GM12872 (cell line): ENCODE measurements around the gene CAMK2N1.

ENCODE experiments used
- CTCF ChIP-seq: IDR thresholded peaks from 3 replicates; pipeline ENCODE4 v1.5.1; 2011; ENCODE audit warnings: low read depth, mild to moderate bottlenecking, low read length, moderate library complexity; ENCODE audit not compliant: insufficient read depth

CAMK2N1 gene

GRCh38 chr1:20486457-20487235 lies 636 bp upstream of the CAMK2N1 start:
- TF ChIP-seq CTCF = no peak

GRCh38 chr1:20484519-20485462 lies 1.2 kb downstream of the CAMK2N1 start:
- TF ChIP-seq CTCF = no peak

GRCh38 chr1:20483833-20484518 lies 2.0 kb downstream of the CAMK2N1 start:
- TF ChIP-seq CTCF = no peak

GRCh38 chr1:20483098-20483832 lies 2.7 kb downstream of the CAMK2N1 start:
- TF ChIP-seq CTCF = no peak

GRCh38 chr1:20481643-20482498 lies 4.1 kb downstream of the CAMK2N1 start:
- no peak for TF ChIP-seq CTCF

GRCh38 chr1:20480951-20481617 lies 4.9 kb downstream of the CAMK2N1 start:
- no peak for TF ChIP-seq CTCF
